Thyroid gland (tissue), 4 donors: ENCODE results near the gene TMEM132D.

Experiments
- CTCF ChIP-seq, 6 experiments: fragments of 200-600 bp in 3 of 6; fragments of 450-650 bp in 3 of 6; sonication (generic) in 3 of 6; IDR thresholded peaks; one replicate each; pipeline ENCODE4 v1.5.1; 2016 to 2019; ENCODE audit warnings: antibody characterized with exemption in 6 of 6, mild to moderate bottlenecking in 2 of 6, inconsistent platforms in 1 of 6, moderate library complexity in 1 of 6
- POLR2A ChIP-seq, 2 donors: fragments of 450-650 bp; IDR thresholded peaks; one replicate each; pipeline ENCODE4 v1.6.1; 2017; ENCODE audit warnings: antibody characterized with exemption in 2 of 2, mild to moderate bottlenecking in 2 of 2, moderate library complexity in 1 of 2

DNA sequence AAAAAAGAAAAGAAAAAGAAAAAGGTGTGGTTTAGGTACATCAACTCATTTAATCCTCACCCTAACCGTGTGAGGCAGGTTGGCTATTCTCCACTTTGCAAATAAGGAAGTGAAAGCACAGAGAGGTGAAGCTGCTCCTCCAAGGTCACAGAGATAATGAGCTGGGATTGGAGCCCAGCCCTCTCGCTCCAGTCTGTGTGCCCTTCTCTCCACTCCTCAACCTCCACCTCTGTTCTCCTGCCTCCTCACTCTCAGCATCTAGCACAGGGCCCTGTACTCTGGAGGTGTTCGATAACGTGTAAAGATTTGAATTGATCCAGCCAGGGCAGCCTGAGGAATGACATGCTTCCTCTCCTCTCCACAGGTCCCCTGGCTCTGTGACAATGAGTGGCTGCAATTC lies 502.3 kb downstream of the TMEM132D start:
- no peak for TF ChIP-seq CTCF (IDR thresholded peaks at IDR 0.05)
- no peak for TF ChIP-seq POLR2A (IDR thresholded peaks at IDR 0.05)
